ENCODE results near the gene NRDC.
"Not testable (repeated sequence)": the region's sequence is repeated elsewhere in the genome, so short reads cannot be mapped to it uniquely, and the experiment has no call there.

The NRDC gene

GRCh38 chr1:51878616-51879336, at the start of gene NRDC:
TSS of gene NRDC (minus strand) at chr1:51878727. CDS start at chr1:51878615, 112 bp downstream.
- DNase-seq (ENCODE audit: low read depth) = peak; percentile 93

GRCh38 chr1:51927029-51927428, 48.5 kb upstream of the NRDC start:
- DNase-seq (ENCODE audit: low read depth) = no peak

DNA sequence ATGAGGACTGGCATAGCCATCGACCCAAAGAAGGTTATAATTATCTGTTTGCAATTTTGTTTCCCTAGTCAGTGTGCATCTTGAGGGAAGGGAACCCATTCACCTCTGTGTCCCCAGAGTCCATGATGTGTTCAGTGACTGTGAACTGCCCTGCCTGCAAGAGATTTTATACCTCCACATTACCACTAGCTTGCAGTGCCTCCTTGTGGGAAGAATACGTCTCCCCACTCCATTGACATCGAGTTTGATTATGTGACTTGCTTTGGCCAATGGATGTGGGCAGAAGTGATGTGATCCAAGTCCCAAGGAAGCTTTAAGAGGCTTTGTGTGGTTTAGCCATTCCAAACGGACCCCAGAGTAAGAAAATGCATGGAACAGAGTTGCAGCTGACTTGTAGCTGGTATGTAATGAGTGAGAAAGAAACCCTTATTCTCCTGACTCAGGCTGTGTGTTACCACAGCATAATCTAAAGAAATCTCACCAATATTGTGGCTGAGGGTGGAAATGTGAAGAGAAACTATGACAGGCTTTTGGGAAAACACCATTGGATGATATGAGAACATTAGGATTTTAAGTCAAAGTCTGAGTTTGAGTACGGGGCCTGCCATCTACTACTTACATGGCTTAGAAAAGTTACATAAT, 47.8 kb upstream of the NRDC start:
- DNase-seq (ENCODE audit: low read depth) = no peak

DNA sequence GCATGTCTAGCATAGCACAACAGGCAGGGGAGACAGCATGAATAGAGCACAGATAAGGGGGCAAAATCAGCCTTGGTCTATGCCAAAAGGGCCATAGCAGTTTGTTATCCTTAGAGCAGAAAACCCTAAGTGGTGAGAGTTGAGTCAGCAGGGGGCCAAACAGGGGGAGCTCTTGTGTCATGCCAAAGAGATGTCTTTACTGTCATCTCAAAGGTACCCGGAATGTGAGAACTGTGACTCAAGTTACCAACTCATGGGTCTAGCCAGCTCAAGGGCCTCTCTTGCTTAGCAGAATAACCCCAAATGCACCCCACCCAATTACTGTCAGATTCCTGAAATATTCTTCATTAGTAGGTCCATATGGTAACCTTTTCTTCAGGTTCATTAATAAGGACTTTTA, 45.9 kb upstream of the NRDC start:
- DNase-seq (ENCODE audit: low read depth) = no peak

DNA sequence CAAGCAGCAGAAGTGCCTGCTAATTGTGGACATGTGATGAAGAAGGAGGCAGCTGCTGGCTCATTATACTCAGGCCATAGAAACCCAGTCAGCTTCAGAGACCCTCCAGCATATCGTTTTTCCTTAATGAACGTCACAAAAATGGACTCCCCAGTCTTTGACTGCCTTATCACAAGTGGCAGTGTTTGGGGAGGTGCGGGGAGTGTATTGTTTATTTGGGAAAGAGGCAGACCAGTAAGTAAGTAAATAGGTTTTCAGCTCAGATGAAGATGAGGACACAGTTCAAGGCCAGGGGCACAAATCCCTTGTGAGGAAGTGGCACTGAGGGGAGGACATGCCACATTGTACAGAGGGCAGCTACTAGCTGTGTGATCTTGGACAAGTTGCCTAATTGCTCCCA, 43.5 kb upstream of the NRDC start:
- no peak for DNase-seq (ENCODE audit: low read depth)

- DNase-seq (ENCODE audit: low read depth) = no peak
These were observed 41.6 kb upstream of the NRDC start for GRCh38 chr1:51920130-51920529.

- no peak for DNase-seq (ENCODE audit: low read depth)
These were observed 41.2 kb upstream of the NRDC start for GRCh38 chr1:51919684-51920083.

DNA sequence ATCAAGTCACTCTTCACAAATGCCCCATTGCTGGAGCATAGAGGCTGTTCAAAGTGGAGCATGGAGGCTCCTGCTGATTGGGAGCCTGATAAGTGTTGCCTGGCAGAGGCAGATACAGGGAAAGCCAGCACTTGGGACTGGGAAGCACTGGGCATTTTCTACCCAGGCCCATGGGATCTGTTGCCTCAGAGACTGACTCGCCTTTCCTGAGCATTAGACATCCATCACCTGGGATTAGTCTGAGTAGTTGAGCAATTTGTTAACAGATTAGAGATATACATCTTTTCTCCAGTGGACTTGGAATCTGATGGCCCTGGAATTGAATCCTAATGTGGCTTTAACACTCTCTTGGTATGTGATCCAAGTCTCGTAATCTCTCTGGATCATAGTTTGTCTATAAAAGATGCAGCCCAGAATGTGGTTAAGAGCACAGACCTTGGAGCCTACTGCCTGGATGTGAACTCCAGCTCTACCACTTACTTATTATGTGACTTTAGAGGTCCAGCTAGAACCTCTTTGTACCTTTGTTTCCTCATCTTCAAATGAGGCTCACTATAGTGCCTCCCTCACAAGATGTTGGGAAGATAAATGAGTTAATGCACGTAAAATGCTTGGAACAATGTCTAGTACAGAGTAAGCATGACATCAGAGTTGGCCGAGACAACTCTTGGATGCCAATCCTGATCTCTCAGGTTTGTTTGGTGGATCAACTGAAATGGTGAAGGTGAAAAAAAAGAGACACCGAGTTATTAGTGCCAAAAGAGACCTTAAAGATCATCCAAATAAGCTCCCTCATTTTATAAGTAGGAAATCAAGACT, 38.3 kb upstream of the NRDC start:
- no peak for DNase-seq (ENCODE audit: low read depth)

GRCh38 chr1:51915951-51916350, 37.4 kb upstream of the NRDC start:
- DNase-seq (ENCODE audit: low read depth) = no peak

DNA sequence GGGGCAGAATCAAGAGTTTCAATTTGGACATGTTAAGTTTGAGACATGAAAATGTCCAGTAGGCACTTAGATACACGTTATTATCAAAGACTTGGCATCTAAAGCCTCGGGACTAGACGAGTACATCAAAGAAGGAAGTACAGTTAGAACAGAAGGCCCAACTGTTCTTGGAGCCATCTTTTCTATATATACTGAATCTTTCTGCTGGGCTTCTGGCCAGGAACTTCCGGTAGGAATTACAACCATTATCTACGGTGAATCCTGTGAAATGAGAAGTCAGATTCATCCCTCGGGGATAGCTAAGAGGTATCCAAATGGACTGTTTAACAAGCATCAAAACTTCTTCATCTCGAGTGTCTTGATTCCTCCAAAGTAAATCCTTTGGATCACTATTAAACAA, 34.4 kb upstream of the NRDC start:
- DNase-seq (ENCODE audit: low read depth) = no peak

GRCh38 chr1:51910221-51911000, 31.9 kb upstream of the NRDC start:
- no peak for DNase-seq (ENCODE audit: low read depth)

GRCh38 chr1:51908499-51908898, 30.0 kb upstream of the NRDC start:
- DNase-seq (ENCODE audit: low read depth) = no peak

- DNase-seq (ENCODE audit: low read depth) = no peak
These were observed 28.7 kb upstream of the NRDC start for GRCh38 chr1:51907079-51907702.

DNA sequence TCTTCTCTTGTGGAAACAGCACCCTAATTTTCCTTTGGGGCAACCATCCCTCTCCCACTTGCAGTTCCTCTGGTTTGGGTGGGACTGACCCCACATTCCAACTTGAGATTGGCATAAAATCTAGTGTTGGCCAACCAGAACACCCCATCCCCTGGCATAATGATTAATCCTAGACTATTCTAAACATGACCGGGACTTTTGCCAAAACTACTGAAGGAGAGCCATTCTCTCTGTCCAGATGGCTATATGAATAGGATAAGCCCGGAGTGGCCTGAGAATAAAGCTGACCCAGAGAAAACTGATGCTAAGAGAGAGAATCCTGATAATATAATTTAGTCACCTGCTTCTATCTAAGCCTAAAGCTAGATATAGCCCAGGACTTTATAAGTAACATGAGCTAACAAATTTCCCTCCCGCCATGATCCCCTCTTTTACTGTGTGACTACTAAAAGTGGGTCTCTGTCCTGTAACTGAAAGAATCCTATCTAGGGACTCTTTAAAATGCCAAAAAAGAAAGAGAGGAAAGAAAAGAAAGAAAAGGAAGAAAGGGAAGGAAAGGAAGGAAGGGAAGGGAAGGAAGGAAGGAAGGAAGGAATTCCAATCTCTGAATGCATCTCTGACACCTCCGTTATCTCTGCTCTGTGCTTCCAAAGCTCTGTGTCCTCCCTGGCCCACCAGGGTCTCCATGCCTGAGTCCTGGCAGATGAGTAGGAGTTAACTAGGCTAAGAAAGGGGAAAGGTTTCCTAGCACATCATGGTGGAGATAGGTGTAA, 28.0 kb upstream of the NRDC start:
- no peak for DNase-seq (ENCODE audit: low read depth)

GRCh38 chr1:51902456-51902855, 23.9 kb upstream of the NRDC start:
- no peak for DNase-seq (ENCODE audit: low read depth)

- DNase-seq (ENCODE audit: low read depth) = no peak
These were observed 22.6 kb upstream of the NRDC start for GRCh38 chr1:51901151-51901550.

DNA sequence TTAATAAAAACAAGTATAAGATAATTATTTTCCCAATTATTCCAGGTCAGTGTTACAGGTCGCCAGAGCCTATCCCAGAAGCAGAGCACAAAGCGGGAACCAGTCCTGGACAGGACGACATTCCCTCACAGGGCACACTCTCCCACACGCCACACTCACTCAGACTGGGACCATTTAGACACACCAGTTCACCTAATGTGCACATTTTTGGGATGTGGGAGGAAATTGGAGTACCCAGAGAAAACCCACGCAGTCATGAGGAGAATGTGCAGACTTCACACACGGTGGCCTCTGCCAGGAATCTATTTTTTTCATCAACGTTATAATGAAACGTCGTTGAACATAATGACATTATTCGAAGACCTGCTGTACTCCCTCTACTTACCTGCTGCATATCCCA, 20.5 kb upstream of the NRDC start:
- no peak for DNase-seq (ENCODE audit: low read depth)

- no peak for DNase-seq (ENCODE audit: low read depth)
These were observed 19.7 kb upstream of the NRDC start for GRCh38 chr1:51898090-51898734.

- no peak for DNase-seq (ENCODE audit: low read depth)
These were observed 19.1 kb upstream of the NRDC start for GRCh38 chr1:51897699-51898031.

- not testable (repeated sequence) for DNase-seq (ENCODE audit: low read depth)
These were observed 16.2 kb upstream of the NRDC start for GRCh38 chr1:51894748-51895147.

DNA sequence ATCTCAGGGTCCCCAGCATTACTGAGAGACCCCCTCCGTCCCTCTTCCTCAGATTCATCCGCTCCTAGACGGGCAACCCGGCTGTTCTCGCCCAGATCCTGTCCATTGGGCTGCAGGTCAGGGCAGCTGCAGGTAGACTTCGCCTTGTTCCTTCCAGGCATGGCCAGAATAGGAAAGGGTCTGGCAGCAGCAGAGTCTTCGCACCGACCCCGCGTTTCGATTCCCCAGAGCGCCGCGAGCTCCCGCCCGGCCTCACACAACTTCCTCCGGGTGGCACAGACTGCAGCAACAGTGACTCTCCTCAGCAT, 265 bp downstream of the NRDC start:
- DNase-seq (ENCODE audit: low read depth) = peak; percentile 1

All from stimulated activated CD8-positive, alpha-beta memory T cell treated with anti-CD3 and anti-CD28 coated beads, Interleukin-15, amount 100 ng/mL, for 24 hours (primary cell).